Activated naive CD4-positive, alpha-beta T cell (primary cell): ENCODE measurements around the gene TMTC3.
"Not testable (repeated sequence)": the region's sequence is repeated elsewhere in the genome, so short reads cannot be mapped to it uniquely, and the experiment has no call there.

Experiments
- DNase-seq, 4 experiments: peaks; one replicate each; lab custom pipeline; 2025; lab: John Stamatoyannopoulos, UW

Gene TMTC3

DNA sequence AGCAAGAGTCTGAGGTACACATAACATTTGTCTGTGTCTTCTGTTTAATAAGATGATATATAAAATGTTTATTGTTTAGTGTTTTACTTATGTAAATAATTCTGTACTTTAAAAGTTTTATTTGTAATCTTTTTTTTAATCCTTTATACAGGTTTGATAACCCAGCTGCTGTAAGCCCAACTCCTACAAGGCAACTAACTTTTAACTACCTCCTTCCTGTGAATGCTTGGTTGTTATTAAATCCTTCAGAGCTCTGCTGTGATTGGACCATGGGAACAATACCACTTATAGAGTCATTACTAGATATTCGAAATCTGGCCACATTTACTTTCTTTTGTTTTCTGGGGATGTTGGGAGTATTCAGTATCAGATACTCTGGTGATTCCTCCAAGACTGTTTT is 24.1 kb downstream of the TMTC3 start:
- DNase-seq, result no peak

DNA sequence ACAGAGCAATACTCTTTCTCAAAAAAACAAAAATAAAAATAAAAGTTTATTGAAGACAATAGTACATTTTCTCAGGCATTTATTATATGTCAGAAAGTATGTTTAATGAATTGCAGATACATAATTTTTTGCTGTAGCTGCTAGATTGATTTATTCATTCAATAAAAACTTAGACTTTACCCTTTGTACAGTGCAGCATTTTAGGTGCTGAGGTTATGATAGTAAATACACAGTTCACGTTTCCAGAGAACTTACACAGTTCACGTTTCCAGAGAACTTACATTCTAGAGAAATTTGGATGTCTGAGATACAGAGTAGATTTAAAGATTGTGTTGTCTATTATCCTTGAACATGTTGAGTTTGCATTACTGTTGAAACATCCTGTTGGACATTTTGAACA is 25.3 kb downstream of the TMTC3 start:
- no peak for DNase-seq

DNA sequence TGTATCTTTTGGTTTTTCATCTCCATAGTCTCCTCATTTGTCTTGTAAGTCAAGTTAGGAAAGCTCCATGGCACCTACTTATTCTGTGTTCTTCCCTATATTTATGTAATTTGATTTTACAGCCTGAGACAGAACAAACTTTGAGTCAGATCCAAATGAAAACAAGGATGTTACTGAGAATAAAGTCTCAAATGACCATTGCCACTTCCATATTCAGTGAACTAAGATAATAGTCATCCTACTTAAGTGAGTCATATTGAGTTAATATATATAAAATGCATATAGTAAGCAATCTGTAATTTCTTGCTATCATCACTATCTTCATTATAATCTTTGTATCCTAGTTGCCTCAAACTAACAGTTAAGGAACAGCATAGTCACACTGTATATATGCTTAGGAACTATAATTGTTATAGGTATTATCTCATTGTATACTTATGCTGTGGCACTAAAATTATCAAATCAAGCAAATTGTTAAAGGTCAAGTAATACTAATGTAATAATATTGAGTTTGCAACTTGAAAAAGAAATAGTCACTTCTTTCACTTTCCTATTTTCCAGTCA is 30.8 kb downstream of the TMTC3 start:
- DNase-seq, result no peak

GRCh38 chr12:88175544-88175943 is 33.4 kb downstream of the TMTC3 start:
- DNase-seq, result no peak

GRCh38 chr12:88179436-88180014 is 37.4 kb downstream of the TMTC3 start:
- DNase-seq, result no peak

DNA sequence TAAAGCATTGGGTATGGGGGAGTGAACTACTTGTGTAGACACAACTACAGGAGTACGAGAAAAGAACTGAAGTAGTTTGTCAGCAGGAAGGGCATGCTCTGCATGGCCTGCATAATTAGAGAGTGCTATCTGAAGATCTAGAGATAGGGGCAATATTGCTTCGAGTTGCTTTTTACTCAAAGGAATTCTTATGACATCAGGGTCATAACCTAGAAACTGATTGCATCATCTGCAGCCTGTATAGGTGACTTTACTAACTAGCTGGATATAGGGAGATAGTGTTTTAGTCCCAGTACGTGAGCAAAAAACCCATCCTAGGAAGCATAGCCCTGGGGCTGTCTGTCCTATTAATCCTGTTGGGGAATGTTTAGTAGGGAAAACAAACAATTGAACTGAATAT is 39.8 kb downstream of the TMTC3 start:
- no peak for DNase-seq

GRCh38 chr12:88182416-88182815 is 40.3 kb downstream of the TMTC3 start:
- no peak for DNase-seq

DNA sequence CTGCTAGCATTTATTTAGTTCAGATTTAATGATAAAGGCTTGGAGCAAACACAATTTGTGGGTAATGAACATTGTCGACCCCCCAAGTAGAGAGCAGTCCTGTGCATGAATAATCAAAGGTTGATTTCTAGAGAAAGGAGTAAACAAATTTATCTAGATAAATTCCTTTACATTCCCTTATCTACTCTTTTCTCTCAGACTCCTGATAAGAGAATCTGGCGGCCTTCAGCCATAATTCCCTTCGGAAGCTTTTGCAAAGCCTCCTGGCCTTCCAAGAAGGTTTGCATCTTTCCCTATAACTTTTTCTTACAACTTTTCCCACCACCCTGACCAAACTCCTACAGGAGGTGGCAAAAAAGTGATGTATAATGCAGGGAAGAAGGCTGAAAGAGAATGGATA is 42.1 kb downstream of the TMTC3 start:
- no peak for DNase-seq

DNA sequence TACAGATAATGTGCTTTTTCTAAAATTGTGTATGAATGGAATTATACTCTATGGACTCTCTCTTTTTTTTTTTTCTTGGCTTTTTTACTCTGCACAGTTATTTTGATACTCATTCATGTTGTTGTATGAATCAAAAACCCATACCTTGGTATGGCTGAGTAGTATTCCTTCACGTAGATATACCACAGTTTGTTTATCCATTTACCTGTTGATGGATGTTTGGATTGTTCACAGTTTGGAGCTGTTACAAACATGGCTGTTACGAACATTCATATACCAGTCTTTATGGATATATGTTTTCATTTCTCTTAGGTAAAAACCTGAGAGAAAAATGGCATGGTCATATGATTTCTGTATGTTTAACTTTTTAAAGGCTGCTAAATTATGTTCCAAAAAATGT is 43.2 kb downstream of the TMTC3 start:
- no peak for DNase-seq

- DNase-seq, result no peak
Measured at GRCh38 chr12:88185988-88186387, 43.9 kb downstream of the TMTC3 start.

- DNase-seq, result no peak
Measured at GRCh38 chr12:88187571-88187970, 45.5 kb downstream of the TMTC3 start.

DNA sequence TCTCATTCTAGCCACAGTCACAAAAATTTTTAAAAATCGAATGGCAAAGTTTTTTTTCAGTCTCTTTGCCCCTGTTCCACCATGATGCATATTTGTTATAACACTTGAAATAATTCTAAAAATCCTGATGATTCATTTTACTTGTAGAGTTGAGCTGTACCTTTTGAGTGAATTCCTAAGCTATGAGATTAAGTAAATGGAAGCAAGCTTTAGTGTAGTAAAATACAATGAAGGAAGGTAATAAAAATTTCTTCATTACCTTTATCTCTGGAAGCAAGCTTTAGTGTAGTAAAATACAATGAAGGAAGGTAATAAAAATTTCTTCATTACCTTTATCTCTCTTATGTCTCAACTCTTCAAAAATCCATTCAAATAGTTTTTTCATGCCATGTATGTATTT is 46.1 kb downstream of the TMTC3 start:
- DNase-seq, result no peak

DNA sequence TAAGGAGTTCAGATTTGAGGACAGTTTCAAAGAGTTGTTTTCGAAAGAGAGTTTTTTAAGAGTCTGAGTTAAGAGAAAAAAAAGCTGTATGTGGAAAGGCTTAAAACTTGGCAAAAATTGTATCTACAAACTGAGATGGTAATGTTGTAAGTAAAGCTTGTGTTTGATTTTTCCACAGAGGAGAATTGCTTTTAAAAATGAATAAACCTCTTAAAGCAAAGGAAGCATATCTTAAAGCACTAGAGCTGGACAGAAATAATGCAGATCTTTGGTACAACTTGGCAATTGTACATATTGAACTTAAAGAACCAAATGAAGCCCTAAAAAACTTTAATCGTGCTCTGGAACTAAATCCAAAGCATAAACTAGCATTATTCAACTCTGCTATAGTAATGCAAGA is 50.3 kb downstream of the TMTC3 start:
- no peak for DNase-seq

DNA sequence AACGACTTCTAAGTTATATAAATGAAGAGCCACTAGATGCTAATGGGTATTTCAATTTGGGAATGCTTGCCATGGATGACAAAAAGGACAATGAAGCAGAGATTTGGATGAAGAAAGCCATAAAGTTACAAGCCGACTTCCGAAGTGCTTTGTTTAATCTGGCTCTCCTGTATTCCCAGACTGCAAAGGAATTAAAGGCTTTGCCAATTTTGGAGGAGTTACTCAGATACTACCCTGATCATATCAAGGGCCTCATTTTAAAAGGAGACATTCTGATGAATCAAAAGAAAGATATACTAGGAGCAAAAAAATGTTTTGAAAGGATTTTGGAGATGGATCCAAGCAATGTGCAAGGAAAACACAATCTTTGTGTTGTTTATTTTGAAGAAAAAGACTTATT is 52.8 kb downstream of the TMTC3 start:
- no peak for DNase-seq

DNA sequence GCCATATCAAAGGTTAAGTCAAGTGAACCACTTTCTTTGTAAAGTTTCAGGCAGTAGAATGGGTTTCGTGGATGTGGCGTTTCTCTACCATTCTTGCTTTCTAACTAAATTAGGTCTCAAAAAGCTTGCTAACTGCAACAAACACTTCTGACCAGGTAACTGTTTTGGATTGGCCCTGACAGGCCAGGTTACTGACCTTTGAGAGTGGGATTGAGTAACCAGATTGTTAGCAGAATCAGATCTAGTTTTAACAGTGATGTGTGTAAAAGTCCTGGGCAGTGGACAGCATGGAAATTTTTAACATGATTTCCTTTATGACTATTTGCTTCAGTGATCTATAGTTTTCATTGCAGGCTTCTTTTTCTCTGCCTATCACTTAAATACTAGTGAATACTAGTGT is 57.9 kb downstream of the TMTC3 start:
- DNase-seq, result no peak

GRCh38 chr12:88202500-88202899 is 60.4 kb downstream of the TMTC3 start:
- DNase-seq, result no peak

GRCh38 chr12:88206601-88207000 is 64.5 kb downstream of the TMTC3 start:
- DNase-seq, result no peak

GRCh38 chr12:88207921-88208620 is 66.0 kb downstream of the TMTC3 start:
- no peak for DNase-seq

GRCh38 chr12:88208661-88209060 is 66.6 kb downstream of the TMTC3 start:
- DNase-seq, result no peak

GRCh38 chr12:88210311-88210710 is 68.2 kb downstream of the TMTC3 start:
- DNase-seq, result not testable (repeated sequence)

- no peak for DNase-seq
Measured at GRCh38 chr12:88218293-88218692, 76.2 kb downstream of the TMTC3 start.

GRCh38 chr12:88219861-88220260 is 77.8 kb downstream of the TMTC3 start:
- no peak for DNase-seq

- no peak for DNase-seq
Measured at GRCh38 chr12:88223519-88223918, 81.4 kb downstream of the TMTC3 start.

GRCh38 chr12:88225776-88226175 is 83.7 kb downstream of the TMTC3 start:
- no peak for DNase-seq
